CD8-positive, alpha-beta memory T cell (primary cell): ENCODE data around the gene PLEKHM3. TPM values are rescaled to one million over a fixed set of nuclear protein-coding genes. Genes with fewer than 3 reads are reported as not detected.
A peak's percentile ranks its signal among the peaks of the same experiment; 100 is the strongest.

Experiments
- CTCF ChIA-PET: fragments of 350-600 bp; sonication (Branson Sonifier 250); formaldehyde crosslinking; loops from one replicate; lab custom pipeline; 2021; ENCODE audit warnings: antibody characterized with exemption; lab: Charles Lee
- POLR2A ChIA-PET: fragments of 350-600 bp; sonication (Branson Sonifier 250); formaldehyde crosslinking; loops from one replicate; lab custom pipeline; 2021; ENCODE audit warnings: antibody characterized with exemption; lab: Charles Lee
- DNase-seq, 5 donors: peaks; one replicate each; pipeline versions ENCODE4 v3.0.0 to v3.0.0-alpha.2; 2020 to 2022; ENCODE audit warnings: mixed read lengths in 1 of 5
- H3K27ac ChIP-seq: one replicate; pipeline ENCODE4 v1.7.0; 2013; ENCODE audit warnings: low read depth, mild to moderate bottlenecking, low read length, moderate library complexity
- H3K27me3 ChIP-seq: 2 replicates; pipeline ENCODE4 v1.7.0; 2013; ENCODE audit warnings: low read length, mild to moderate bottlenecking; ENCODE audit not compliant: insufficient read depth, poor library complexity, severe bottlenecking
- H3K36me3 ChIP-seq: 2 replicates; pipeline ENCODE4 v1.7.0; 2013; ENCODE audit warnings: mild to moderate bottlenecking, low read length, moderate library complexity; ENCODE audit not compliant: insufficient read depth
- H3K4me1 ChIP-seq: 2 replicates; pipeline ENCODE4 v1.7.0; 2013; ENCODE audit warnings: mild to moderate bottlenecking, low read length, moderate library complexity; ENCODE audit not compliant: insufficient read depth
- H3K4me3 ChIP-seq: 2 replicates; pipeline ENCODE4 v1.7.0; 2013; ENCODE audit warnings: mild to moderate bottlenecking, low read length
- H3K9me3 ChIP-seq: 2 replicates; pipeline ENCODE4 v1.7.0; 2013; ENCODE audit warnings: mild to moderate bottlenecking, low read length
- H3K27ac Mint-ChIP-seq, 8 donors: one replicate each; pipeline ENCODE4 v1.8.0; 2020 to 2021; ENCODE audit warnings: mixed read lengths in 8 of 8, mild to moderate bottlenecking in 6 of 8, inconsistent platforms in 3 of 8, moderate library complexity in 3 of 8
- H3K27me3 Mint-ChIP-seq, 2 donors: one replicate each; pipeline ENCODE4 v1.8.0; 2020 to 2021; ENCODE audit warnings: mixed read lengths in 2 of 2, mild to moderate bottlenecking in 1 of 2, moderate library complexity in 1 of 2
- H3K36me3 Mint-ChIP-seq, 3 donors: one replicate each; pipeline ENCODE4 v1.8.0; 2020 to 2021; ENCODE audit warnings: mixed read lengths in 3 of 3, inconsistent platforms in 1 of 3, mild to moderate bottlenecking in 1 of 3
- H3K4me1 Mint-ChIP-seq, 3 donors: one replicate each; pipeline ENCODE4 v1.8.0; 2020 to 2021; ENCODE audit warnings: mixed read lengths in 3 of 3, inconsistent platforms in 1 of 3, mild to moderate bottlenecking in 1 of 3
- H3K4me3 Mint-ChIP-seq, 7 donors: one replicate each; pipeline ENCODE4 v1.8.0; 2020 to 2021; ENCODE audit warnings: mixed read lengths in 7 of 7, mild to moderate bottlenecking in 6 of 7, moderate library complexity in 4 of 7, inconsistent platforms in 2 of 7
- H3K9me3 Mint-ChIP-seq, 5 donors: one replicate each; pipeline ENCODE4 v1.8.0; 2020 to 2022; ENCODE audit warnings: mixed read lengths in 5 of 5, mild to moderate bottlenecking in 3 of 5, moderate library complexity in 2 of 5, inconsistent platforms in 1 of 5
- polyA plus RNA-seq: library from polyadenylated mRNA; unstranded; fragments of 300-500 nt; fragmentation: Illumina TruSeq; gene quantifications from one replicate; pipeline ENCODE4 v1.2.3, GENCODE V29; 2021
- total RNA-seq, 2 experiments: library from RNA; stranded (reverse); gene quantifications; one replicate each; pipeline ENCODE4 v1.2.3, GENCODE V29; 2021

The PLEKHM3 gene
- total and polyA plus RNA-seq, 3 experiments from 2014 or later = 4.4 to 7.2 (median 6.9) TPM

GRCh38 chr2:207929923-207930322, 95.4 kb downstream of the PLEKHM3 start:
- no peak overlapping the region for H3K4me3 ChIP-seq
- Mint-ChIP-seq H3K27me3 (no peaks in the 10 kb centered on the region), H3K4me3 (no peak overlapping the region)

GRCh38 chr2:207928079-207928478, 97.2 kb downstream of the PLEKHM3 start:
- H3K36me3 ChIP-seq = no peaks in the 10 kb centered on the region
- ChIA-PET POLR2A (no interaction called here), CTCF (no interaction called here)
- Mint-ChIP-seq H3K36me3 (peaks cover 4 to 53% (median 18%) of the 10 kb centered on the region in 3 donors), H3K4me3 (no peak overlapping the region), H3K4me1 (peaks cover 11 to 16% (median 15%) of the 10 kb centered on the region in 3 donors), H3K27ac (no peak overlapping the region), H3K9me3 (no peaks in the 10 kb centered on the region), H3K27me3 (no peaks in the 10 kb centered on the region)
- no peak for DNase-seq
- no peaks in the 10 kb centered on the region for H3K27me3 ChIP-seq
- H3K4me3 ChIP-seq = no peak overlapping the region
- peaks cover 11% of the 10 kb centered on the region for H3K4me1 ChIP-seq
- no peaks in the 10 kb centered on the region for H3K9me3 ChIP-seq
- no peak overlapping the region for H3K27ac ChIP-seq

More at GRCh38 chr2:207929923-207930322, 95.4 kb downstream of the PLEKHM3 start:
- no peak for DNase-seq
- peaks cover 11% of the 10 kb centered on the region for H3K4me1 ChIP-seq
- no peaks in the 10 kb centered on the region for H3K9me3 ChIP-seq
- Mint-ChIP-seq H3K9me3 (no peaks in the 10 kb centered on the region), H3K36me3 (peaks cover 4 to 46% (median 16%) of the 10 kb centered on the region in 3 donors), H3K4me1 (peaks cover 11 to 14% (median 12%) of the 10 kb centered on the region in 3 donors), H3K27ac (no peak overlapping the region)
- H3K27ac ChIP-seq = no peak overlapping the region
- H3K27me3 ChIP-seq = no peaks in the 10 kb centered on the region
- ChIA-PET POLR2A (no interaction called here), CTCF (no interaction called here)
- no peaks in the 10 kb centered on the region for H3K36me3 ChIP-seq

DNA sequence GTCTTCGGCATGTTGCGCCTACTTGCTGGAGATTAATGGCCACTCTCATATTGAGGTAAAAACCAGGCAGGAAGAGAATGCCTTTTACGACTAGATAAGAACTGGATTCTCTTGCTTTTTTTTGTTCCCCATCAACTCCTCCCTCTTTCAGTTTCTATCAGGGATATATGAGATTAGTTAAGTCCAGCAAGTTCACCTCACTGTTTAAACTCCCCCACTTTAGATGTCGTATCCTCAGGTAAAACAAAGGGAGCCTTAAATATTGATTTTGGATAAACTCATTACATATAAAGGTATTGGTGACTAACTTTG, 98.4 kb downstream of the PLEKHM3 start:
- H3K36me3 ChIP-seq = no peaks in the 10 kb centered on the region
- Mint-ChIP-seq H3K27ac (no peak overlapping the region), H3K9me3 (no peaks in the 10 kb centered on the region), H3K4me3 (no peak overlapping the region), H3K4me1 (peaks cover 11 to 18% (median 16%) of the 10 kb centered on the region in 3 donors), H3K36me3 (peaks cover 4 to 57% (median 22%) of the 10 kb centered on the region in 3 donors), H3K27me3 (no peaks in the 10 kb centered on the region)
- no peak overlapping the region for H3K27ac ChIP-seq
- no peaks in the 10 kb centered on the region for H3K27me3 ChIP-seq
- no peak for DNase-seq
- ChIA-PET POLR2A (no interaction called here), CTCF (no interaction called here)
- H3K9me3 ChIP-seq = no peaks in the 10 kb centered on the region
- no peak overlapping the region for H3K4me3 ChIP-seq
- peaks cover 11% of the 10 kb centered on the region for H3K4me1 ChIP-seq

GRCh38 chr2:207926133-207926988, 99.0 kb downstream of the PLEKHM3 start:
- H3K9me3 ChIP-seq = no peaks in the 10 kb centered on the region
- CTCF ChIA-PET = no interaction called here
- no peak overlapping the region for H3K27ac ChIP-seq
- DNase-seq = no peak
- H3K36me3 ChIP-seq = no peaks in the 10 kb centered on the region
- Mint-ChIP-seq H3K27me3 (no peaks in the 10 kb centered on the region), H3K27ac (peak overlapping the region in 6 of 8 donors; percentile 47 to 82 (median 72)), H3K9me3 (no peaks in the 10 kb centered on the region), H3K4me1 (peaks cover 11 to 18% (median 18%) of the 10 kb centered on the region in 3 donors), H3K36me3 (peaks cover 4 to 60% (median 25%) of the 10 kb centered on the region in 3 donors), H3K4me3 (peak overlapping the region in 3 of 7 donors; percentile 22 to 53 (median 22))
- H3K27me3 ChIP-seq = no peaks in the 10 kb centered on the region
- no peak overlapping the region for H3K4me3 ChIP-seq
- H3K4me1 ChIP-seq = peaks cover 11% of the 10 kb centered on the region
- POLR2A ChIA-PET = no interaction called here

DNA sequence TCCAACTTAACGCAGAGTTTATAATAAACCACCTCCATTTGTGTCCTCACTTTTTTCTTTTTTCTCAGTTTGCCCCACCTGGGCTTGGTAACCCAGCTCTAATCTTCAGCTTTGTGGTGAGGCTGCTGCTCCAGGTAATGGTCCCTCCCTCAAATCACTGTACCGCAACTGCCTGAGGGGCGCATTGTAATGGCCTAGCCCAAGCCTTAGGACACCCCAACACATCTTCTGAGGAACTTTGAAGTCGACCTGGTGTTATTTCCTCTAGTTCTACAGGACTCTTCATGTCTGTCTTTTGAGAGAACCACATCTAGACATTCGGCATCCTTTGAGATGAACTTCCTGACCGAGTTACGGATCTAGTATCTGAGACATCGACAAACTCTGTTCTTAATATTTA, 99.7 kb downstream of the PLEKHM3 start:
- ChIA-PET POLR2A (no interaction called here), CTCF (interaction anchor here (1.1 kb wide), 1 partner anchor 15 kb away, joined by 3 read pairs; no protein-coding TSS in a partner anchor)
- Histone ChIP-seq H3K36me3 (no peaks in the 10 kb centered on the region), H3K27me3 (no peaks in the 10 kb centered on the region), H3K4me1 (peaks cover 11% of the 10 kb centered on the region), H3K9me3 (no peaks in the 10 kb centered on the region), H3K27ac (no peak overlapping the region), H3K4me3 (no peak overlapping the region)
- peaks cover 11 to 18% (median 18%) of the 10 kb centered on the region in 3 donors for H3K4me1 Mint-ChIP-seq
- peak overlapping the region in 6 of 7 donors; percentile 22 to 53 (median 30) for H3K4me3 Mint-ChIP-seq
- peak in 2 of 5 donors; percentile 63 to 64 for DNase-seq
- peak overlapping the region in 6 of 8 donors; percentile 47 to 82 (median 72) for H3K27ac Mint-ChIP-seq
- H3K27me3 Mint-ChIP-seq = no peaks in the 10 kb centered on the region
- H3K9me3 Mint-ChIP-seq = no peaks in the 10 kb centered on the region
- H3K36me3 Mint-ChIP-seq = peaks cover 4 to 52% (median 25%) of the 10 kb centered on the region in 3 donors

GRCh38 chr2:207921606-207922005, 103.7 kb downstream of the PLEKHM3 start:
- Histone ChIP-seq H3K4me1 (peaks cover 11% of the 10 kb centered on the region), H3K36me3 (no peaks in the 10 kb centered on the region), H3K27me3 (no peaks in the 10 kb centered on the region), H3K4me3 (no peak overlapping the region), H3K9me3 (no peaks in the 10 kb centered on the region), H3K27ac (no peak overlapping the region)
- DNase-seq = no peak
- H3K27me3 Mint-ChIP-seq = no peaks in the 10 kb centered on the region
- CTCF ChIA-PET = no interaction called here
- no peak overlapping the region for H3K4me3 Mint-ChIP-seq
- POLR2A ChIA-PET = no interaction called here
- H3K4me1 Mint-ChIP-seq = peaks cover 11 to 22% (median 18%) of the 10 kb centered on the region in 3 donors
- H3K9me3 Mint-ChIP-seq = no peaks in the 10 kb centered on the region
- H3K36me3 Mint-ChIP-seq = peaks cover 0 to 41% (median 24%) of the 10 kb centered on the region in 3 donors
- H3K27ac Mint-ChIP-seq = no peak overlapping the region

DNA sequence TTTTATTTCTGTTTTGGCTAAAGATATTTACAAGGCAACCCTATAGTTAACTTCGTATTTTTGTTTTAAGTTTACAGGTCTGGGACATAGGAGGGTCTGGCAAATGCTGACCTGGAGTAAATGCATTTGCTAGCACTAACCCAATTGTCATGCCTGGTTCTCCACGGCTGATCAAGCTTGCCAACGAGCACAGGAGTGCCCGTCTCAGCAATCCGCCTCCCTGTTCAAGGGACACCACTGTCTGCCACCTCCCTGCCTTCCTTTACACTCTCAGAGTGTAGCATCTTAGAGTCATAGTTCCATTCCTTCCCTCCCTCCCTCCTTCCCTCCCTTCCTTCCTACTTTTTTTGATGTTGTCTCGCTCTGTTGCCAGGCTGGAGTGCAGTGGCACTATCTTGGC, 104.6 kb downstream of the PLEKHM3 start:
- no peaks in the 10 kb centered on the region for H3K36me3 ChIP-seq
- H3K27ac ChIP-seq = no peak overlapping the region
- Mint-ChIP-seq H3K4me1 (peaks cover 4 to 13% (median 12%) of the 10 kb centered on the region in 3 donors), H3K9me3 (no peaks in the 10 kb centered on the region), H3K4me3 (no peak overlapping the region), H3K36me3 (peaks cover 0 to 32% (median 22%) of the 10 kb centered on the region in 3 donors), H3K27ac (no peak overlapping the region), H3K27me3 (no peaks in the 10 kb centered on the region)
- DNase-seq = no peak
- no peaks in the 10 kb centered on the region for H3K27me3 ChIP-seq
- ChIA-PET POLR2A (no interaction called here), CTCF (no interaction called here)
- no peak overlapping the region for H3K4me3 ChIP-seq
- no peaks in the 10 kb centered on the region for H3K9me3 ChIP-seq
- H3K4me1 ChIP-seq = peaks cover 7% of the 10 kb centered on the region

DNA sequence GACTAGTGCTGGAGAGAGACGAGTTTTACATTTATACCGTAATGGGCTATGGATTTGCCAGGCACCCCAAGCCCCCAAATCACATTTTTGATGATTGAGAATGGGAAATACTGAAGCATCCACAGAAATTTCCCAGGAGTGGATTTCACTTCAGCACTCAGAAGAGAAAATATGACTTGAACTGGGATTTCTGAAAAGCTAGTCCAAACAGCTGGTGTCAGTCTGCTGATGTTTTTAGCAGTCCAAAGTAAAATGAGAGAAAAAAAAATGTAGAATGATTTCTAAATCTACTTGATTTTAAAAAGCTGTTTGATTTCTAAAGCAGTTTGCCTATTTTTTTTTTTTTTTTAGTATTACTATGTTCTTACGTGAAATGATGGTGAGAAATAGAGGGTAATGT, 105.0 kb downstream of the PLEKHM3 start:
- Histone ChIP-seq H3K36me3 (no peaks in the 10 kb centered on the region), H3K9me3 (no peaks in the 10 kb centered on the region), H3K27ac (no peak overlapping the region), H3K4me3 (no peak overlapping the region), H3K27me3 (no peaks in the 10 kb centered on the region), H3K4me1 (peaks cover 3% of the 10 kb centered on the region)
- H3K4me3 Mint-ChIP-seq = no peak overlapping the region
- ChIA-PET POLR2A (no interaction called here), CTCF (no interaction called here)
- no peaks in the 10 kb centered on the region for H3K27me3 Mint-ChIP-seq
- peaks cover 0 to 30% (median 20%) of the 10 kb centered on the region in 3 donors for H3K36me3 Mint-ChIP-seq
- no peaks in the 10 kb centered on the region for H3K9me3 Mint-ChIP-seq
- H3K27ac Mint-ChIP-seq = no peak overlapping the region
- no peak for DNase-seq
- peaks cover under 1 to 9% (median 8%) of the 10 kb centered on the region in 3 donors for H3K4me1 Mint-ChIP-seq
